NCI-H526 treated with DMSO at 0.1 percent for 48 hours (cell line): Measurements from ENCODE around the gene VSTM2B.

Source experiments
- DNase-seq: peaks from one replicate; lab custom pipeline; 2025; lab: John Stamatoyannopoulos, UW

Gene VSTM2B

DNA sequence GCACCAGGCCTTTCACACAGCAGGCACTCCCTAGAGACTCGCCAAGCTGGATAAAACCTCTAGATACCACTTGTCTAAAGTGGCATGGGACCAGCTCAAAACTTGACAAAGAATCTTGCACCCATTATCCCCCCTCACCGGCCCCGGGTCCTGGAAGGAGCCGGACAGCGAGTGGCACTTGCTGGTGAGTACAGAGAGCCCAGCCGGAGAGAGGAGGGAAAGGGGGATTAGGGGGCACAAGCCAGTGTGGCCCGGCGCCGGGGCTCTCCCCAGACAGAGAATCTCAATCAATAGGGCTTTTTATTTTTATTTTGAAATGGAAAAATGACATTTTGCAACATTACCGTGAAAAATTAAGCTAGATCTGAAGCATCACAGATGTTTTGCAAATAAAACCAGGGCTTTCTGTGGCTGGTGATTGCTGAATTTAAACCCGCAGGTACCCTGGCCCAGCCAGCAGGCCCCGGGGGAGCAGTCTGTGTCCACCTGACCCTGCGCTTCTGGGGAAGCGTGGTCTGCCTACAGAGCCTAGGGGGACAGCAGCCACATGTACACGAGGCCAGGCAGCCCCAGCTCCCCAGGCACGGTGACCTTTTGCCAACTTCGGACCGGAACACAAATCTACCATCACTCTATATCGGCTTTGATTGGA, 10.0 kb upstream of the VSTM2B start:
- DNase-seq: no peak

DNA sequence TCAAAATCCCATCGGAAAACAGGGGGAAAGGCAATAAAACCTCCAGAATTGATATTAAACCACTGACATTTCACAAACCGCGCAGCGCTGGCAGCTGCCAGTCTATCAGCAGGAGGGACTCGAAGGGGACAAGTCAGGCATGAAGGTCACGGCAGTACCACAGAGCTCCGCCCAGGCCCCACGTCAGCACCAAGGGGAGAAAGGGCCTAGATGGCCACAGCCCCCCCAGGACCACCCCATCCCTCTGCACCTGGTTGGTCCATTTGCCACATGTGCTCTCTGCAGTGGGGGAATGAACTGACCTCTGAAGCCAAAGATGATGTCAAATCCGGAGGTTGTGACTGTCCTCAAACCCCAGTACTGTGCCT, 9.5 kb upstream of the VSTM2B start:
- no peak for DNase-seq

DNA sequence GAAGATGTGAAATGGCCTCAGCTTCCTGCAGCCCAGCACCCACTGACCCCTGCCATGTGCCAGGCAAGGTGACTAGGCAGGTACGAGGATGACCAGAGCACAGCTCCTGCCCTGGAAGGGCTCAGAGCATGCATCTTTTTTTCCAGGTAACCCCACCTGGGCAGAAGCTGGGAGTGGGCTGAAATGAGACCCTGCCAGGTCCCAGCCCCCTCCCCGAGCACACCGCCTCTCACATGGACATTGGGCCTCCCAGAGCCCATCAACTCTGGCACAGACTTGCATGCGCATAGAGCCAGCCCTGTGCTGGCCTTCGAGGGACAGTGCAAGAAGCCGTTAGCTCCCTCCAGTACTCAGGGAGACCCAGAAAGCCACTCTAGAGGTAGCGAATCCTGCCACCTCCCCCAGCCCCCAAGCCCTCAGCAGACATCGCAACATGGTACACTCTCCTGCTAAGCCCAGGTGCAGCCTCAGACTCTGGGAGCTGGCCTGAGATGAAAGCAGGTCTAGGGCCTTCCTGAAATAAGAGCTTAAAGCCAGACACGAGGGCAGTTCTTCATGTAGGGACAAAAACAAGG, 8.9 kb upstream of the VSTM2B start:
- DNase-seq: no peak

DNA sequence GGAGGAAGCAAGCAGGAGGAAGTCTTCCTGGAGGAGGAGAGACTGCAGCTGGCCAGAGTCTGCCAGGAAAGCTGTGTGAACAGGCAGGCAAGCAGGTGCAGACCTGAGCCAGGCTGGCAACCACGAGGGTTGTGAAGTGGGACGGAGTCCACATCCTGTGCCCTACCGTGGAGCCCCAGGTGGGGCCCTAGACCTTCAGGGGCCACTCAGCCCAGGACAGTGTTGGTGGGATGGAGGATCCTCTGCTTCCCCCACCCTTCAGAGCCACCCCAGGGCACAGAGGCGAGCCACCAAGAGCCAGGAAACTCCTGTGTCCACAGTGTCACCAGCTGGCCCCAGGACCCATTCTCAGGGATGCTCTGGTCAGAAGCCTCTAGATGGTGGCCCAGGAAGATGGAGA, 8.4 kb upstream of the VSTM2B start:
- no peak for DNase-seq

DNA sequence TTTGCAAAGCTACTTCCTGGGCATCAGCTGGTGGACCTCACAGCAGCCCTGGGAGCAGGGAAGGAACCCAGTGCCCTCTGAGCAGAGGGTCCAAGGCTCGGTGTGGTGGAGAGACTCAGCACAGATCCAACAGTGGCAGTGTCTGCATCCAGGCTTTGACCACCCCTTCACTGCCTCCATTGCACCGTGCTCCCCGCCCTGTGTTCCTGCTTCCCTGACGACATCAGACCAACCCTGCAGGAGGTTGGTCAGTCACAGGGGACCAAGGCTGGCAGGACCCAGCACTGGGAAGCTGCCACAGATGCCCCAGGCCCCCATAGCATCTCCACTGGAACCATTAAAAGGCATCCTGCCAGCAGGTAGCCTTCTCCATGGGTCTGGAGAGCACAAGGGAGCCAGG, 7.8 kb upstream of the VSTM2B start:
- DNase-seq: no peak

DNA sequence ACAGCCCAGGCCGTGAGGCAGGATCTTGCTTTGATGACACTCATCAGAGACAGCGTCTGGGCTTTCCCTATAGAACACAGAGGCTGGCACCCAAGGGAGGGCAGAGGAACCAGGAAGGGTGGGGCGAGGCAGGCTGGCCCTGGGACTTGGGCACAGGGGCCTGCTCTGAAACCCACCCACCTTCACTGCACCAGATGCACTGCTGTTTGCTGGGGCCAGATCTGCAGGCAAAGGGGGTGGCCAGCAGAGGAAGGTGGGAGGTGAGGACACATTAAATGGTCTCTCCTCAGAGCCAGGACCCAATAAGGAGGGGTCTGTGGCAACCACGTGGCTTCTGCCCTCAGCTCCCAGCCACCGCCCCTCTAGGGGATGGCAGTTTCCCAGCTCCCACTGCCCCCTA, 6.6 kb upstream of the VSTM2B start:
- no peak for DNase-seq

DNA sequence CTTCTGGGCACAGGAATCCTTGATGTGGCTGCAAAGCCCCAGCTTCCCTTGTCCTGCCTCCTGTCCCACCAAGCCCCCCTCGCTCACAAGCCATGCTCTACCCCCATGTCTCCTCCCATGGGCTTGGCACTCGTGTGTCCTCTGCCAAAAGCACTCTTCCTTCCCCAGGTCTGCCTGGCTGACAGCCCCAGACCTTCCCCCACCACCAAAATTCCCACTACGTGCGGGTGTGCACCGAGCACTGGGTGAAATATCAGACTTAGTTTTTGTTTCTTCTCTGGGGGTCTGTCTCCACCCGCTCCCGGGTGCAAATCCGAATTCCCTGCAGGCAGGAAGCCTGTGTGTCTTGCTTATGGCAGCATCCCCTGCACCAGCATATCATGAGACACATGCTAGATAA, 5.9 kb upstream of the VSTM2B start:
- DNase-seq: no peak

DNA sequence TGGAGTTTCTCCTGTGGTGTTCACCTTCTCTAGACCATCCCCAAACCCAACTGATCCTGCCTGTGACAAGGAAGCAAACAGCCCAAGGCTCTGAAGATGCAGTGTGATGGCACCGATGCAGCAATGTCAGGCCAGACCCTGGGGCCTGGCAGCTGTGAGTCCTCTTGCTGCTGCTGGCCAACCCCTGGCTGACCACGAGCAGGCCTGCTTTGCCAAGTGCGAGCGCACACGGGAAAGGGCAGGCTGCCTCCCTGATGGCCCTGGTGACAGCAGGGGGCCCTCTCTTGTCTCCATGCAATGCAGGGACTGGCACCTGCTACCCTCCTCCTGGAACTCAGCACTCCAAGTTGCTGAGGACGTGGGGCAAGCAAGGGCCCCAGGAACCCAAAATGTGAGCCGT, 5.4 kb upstream of the VSTM2B start:
- no peak for DNase-seq

DNA sequence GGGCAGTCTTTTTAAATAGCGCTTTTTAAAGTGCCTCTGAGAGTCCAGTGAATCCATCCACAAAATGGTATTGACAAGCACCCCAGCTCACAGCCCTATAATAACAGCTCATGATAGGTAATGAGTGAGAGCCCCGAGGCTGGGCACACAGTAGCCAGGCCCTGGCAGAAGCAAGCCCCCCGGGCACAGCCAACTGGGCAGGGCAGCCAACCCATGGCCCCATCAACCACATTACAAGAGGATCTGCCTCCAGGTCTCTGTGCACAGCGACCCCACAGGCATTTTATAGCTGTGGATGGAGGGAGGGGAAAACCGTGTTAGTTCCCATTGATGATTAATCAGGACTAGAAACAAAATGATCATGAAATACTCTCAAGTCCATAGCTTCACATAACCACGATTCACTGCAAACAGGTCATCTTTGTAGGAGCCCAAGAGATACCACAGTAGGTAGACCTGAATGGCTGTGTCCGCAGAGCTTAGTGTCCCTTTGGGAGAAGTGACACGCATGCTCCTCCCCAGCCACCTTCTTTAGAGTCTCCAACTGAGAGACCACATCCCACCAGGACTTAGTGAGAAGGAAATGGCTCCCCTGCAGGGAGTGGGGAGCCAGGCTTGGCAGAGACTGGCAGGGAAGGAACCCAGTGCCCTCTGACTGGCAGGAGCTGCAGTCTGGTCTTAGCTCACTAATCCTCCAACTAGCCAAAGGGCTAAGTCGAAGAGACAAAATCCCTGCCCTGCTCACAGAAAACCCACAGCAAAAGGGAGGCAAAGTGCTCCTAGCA, 4.3 kb upstream of the VSTM2B start:
- DNase-seq: no peak

DNA sequence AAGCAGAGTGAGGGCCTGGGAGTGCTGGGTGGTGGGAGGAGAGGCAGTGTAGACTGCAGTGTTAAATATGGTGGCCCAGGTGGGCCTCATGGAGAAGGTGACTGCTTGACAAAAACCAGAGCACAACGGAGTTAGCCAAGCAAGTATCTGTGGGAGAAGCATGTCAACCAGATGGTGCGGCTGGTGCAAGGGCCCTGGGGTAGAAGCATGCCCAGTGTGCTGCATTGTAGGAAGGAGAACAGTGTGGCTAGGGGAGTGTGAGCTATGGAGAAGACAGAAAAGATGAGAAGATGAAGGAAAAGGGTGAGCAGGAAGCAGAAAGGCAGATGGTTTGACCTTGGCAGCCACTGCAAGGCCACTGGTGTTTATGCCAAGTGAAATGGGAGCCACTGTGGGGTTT, 2.2 kb upstream of the VSTM2B start:
- no peak for DNase-seq

DNA sequence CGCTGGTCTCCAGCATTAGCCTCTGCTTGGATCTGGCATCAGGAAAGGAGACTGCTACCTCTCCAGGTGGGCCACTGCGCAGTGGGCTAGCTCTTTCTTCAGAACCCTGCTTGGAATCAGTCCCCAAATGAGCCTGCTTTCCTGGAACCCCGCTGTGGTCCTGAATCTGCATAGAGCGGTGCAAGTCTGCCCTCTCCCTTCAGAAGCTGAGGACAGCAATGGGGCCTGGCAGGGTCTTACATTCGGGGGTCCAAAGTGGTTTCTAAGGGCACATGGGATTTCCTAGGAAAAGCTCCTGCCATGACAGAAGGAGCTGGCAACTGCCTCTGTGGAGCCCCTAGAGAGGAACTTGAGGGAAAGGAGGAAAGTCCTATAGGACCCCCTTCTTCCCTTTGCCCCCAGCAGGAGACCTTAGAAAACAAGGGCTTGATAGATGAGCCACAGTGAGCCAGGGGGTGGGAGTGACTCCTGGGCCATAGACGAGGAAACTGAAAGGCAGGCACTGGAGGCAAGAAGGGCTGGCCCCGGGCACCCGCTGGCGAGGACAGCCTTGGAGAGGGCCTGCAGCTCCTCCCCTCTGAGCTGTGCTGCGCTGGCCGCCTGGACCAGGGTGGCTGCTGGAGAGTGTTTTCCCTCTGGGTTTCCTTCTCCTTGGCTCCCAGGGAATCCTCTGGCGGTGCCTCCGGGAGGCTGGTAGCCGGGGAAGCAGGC, 1.4 kb upstream of the VSTM2B start:
- DNase-seq: no peak

DNA sequence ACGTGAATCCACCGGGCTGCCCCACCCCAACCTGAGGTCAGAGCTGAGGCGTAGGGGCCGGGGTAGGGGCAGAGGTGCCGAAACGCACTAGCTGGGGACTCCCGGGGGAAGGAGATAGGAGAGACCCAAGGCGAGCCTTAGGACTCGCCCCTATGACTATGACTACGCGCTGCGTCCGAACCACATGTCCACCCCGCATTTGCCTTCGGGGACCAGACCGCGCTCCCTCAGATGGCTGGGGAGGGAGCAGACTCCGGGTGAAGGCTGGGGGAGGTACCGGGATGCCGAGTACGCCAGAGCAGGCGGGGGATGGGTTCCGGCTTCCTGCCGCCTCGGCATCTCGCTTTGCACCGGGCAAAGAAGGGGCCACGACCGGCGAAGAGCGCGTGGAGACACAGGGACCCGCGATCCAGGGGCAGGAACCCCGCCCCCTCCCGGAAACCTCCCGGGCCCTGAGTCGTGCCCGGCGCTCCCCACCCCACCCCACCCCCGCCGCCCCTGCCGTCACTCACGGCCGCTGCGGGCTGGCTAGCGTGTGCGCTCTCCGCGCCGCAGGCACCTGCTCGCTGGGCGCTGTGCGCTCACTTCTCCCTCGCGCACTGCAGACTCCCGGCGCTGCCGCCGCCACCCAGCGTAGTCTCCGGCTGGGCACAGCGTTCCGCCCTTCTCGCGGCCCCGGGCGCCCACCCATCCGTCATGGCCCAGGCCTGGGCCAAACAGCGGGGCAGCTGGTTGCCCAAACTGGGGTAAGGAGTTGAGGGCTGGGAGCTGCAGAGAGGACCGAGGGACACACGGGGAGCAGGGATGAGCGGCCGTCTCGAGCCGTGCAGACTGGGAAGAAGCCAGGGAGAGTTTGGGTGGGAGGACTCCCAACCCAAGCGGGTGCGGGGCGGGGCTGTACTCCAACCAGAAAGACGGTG, 622 bp upstream of the VSTM2B start:
- DNase-seq: peak; percentile 25

DNA sequence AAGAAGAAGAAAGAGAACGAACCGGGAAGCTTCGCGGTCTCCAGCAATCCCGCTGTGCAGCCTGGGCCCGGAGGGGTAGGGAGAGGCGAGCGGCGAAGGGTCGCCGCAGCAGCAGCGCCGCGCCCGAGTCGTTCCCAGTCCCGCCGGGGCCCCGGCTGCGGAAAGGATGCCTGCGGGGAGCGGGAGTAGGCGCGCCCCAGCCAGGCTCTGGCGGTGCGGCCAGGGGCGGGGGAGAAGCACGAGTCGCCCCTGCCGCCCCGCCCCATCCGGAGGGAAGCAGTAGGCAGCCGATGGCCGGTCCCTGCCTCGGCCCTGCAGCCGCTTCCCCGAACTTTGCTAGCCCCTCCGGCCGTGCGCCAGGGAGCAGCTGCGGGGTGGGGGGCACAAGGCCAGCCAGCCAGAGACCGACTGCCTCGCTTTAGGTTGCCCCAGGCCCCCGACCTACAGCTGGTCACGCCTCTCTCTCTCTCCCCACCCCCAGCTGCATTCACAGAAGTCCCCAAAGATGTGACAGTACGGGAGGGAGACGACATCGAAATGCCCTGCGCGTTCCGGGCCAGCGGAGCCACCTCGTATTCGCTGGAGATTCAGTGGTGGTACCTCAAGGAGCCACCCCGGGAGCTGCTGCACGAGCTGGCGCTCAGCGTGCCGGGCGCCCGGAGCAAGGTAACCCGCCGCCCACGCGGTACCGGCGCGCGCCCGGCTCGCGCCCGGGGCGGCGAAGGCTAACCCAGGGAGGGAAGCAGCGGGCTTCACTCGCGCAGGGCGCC, 1.1 kb downstream of the VSTM2B start:
- DNase-seq: peak; percentile 36

DNA sequence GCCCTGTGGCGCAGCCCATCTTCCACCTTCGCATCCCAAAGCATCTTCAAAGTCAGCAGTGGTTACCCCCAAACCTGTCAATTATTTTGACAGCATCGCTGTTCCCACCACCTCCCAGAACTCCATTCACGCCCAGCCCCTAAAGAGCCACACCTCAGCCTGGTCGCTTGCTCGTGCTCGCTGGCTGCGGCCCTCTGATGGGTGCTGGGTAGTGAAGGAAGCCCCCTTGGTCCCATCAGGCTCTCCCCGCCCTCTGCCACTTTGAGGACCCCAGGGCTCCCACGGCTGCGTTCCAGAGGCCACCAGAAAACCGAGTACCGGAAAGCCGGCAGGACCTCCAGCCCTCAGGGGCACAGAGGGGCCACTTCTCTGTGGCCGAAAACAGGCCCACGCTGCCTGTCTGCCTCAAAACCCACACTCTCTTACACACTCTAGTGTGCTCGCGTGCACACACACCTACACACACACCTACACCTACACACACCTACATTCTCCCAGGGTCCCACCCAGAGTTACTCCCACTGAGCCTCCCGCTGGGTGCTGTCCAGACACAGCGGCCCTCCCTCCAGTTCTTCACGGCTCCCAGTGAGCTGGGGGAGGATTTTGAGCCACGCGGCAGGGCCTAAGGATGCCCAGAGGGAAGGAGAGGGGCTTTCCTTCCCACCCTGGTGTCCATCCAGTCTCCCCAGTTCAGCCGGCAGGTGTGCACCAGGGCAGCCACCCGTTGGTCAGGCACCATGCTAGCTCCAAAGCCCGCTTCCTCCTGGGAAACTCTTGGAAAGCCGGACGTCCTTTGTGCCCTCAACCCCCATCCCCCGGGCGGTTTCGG, 1.9 kb downstream of the VSTM2B start:
- DNase-seq: no peak

DNA sequence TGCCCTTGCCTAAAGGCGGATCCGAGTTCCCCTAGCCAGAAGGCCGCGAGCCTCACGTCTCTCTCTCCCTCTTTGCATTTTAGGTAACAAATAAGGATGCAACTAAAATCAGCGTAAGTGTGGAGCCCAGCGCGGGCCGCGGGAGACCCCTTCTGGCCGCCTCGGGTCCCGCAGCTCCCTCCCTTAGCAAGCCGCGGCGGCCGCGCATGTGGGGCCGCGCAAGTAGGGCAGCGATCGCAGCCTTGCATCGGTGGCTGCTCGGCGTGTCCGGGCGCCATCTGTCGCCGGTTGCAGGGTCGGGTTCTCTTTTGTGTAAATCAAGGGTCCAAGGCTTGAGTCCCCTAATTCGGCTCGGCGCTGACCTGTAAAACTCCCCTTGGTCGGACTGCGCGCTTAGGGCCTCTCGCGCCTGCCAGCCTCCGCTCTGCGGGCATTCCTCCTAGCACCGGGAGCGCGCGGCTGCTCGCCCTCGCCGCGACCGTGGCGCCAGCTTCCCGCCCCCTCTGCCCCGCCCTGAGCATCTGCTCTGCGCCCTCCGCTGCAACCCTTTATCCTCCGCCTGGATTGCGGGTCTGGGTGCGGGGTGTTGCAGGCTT, 2.7 kb downstream of the VSTM2B start:
- peak; percentile 75 for DNase-seq

DNA sequence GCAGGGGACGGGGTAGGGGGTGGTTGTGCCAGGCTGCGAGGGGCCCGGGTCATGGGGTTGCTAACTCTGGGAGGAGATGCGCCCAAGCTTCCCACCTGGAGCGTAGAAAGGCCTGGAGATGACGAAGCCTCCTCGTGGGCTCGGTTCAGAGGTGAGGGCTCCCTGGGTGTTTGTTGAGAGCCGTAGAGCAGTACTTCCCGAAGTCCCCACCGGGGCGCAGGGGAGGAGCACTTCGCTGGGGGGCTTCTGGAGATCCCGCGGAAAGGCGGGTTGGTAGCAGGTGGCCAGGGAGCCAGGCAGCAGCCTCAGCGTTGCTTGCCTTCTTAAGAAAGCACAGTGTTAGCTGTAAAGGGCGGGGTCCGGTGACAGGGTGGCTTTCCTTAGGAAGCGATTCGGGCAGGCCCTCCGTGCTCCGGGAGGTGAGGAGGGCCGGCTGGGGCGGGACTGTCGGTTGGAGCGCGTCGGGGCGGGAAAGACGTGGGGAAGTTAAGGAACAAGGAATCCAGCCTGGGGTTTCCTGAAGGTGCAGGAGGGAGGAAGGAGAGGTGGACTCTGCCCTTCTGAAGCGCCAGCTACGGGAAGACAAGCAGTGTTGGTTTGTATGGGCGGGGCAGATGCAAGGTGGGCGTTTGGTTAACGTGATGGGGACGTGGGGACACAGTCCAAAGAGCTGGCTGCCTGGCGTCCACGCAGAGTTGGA, 3.3 kb downstream of the VSTM2B start:
- DNase-seq: no peak

DNA sequence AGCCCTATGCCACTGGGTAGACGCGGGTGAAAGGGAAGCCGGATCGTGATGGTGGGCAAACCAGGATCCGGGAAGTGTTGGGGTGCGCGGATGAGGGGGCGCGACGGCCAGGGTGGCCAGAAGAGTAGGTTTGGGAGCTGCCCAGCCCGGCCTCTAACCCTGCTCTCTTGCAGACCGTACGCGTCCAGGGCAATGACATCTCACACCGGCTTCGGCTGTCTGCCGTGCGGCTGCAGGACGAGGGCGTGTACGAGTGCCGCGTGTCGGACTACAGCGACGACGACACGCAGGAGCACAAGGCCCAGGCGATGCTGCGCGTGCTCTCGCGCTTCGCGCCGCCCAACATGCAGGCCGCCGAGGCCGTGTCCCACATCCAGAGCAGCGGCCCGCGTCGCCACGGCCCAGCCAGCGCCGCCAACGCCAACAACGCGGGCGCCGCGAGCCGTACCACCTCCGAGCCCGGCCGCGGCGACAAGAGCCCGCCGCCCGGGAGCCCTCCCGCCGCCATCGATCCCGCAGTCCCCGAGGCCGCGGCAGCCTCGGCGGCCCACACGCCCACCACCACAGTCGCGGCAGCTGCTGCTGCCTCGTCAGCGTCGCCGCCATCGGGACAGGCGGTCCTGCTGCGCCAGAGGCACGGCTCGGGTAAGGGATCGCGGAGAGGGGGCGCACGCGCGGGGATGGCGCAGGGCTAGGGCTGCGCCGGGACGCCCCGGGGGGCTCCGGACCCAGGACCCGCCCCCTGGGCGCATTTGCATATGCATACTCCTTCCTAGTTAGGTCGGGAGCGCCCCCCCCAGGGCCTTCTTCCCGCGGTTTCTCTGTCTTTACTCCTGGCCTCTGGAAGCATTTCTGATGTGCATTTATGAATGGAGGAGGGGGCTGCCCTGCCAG, 4.1 kb downstream of the VSTM2B start:
- no peak for DNase-seq
